NCI-H526 treated with DMSO at 0.1 percent for 48 hours (cell line): ENCODE measurements around the gene CLEC4M.
"Not testable (repeated sequence)": the region's sequence is repeated elsewhere in the genome, so short reads cannot be mapped to it uniquely, and the experiment has no call there.

ENCODE experiments used
- DNase-seq: peaks from one replicate; lab custom pipeline; 2025; lab: John Stamatoyannopoulos, UW

The CLEC4M gene

GRCh38 chr19:7811989-7812388, 48.9 kb downstream of the CLEC4M start:
- no peak for DNase-seq

DNA sequence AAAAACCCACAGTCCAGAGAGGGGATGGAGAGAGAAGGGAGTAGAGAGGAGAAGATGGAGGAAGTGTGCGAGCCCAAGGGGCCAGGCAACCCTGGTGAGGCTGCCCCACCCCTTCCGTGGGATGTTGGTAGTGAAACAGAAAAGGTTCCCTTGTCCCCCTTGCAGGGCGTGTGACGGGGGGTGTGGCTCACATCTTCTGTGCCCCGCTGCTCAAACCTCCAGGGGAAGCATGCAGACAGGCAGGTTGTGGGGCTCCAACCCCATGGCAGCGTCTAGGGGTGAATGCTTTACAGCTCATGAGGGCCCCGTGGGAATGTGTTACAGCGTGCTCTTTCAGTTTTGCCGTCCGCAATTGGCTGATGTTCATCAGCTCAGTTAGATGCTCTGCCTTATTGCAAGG, 52.3 kb downstream of the CLEC4M start:
- no peak for DNase-seq

DNA sequence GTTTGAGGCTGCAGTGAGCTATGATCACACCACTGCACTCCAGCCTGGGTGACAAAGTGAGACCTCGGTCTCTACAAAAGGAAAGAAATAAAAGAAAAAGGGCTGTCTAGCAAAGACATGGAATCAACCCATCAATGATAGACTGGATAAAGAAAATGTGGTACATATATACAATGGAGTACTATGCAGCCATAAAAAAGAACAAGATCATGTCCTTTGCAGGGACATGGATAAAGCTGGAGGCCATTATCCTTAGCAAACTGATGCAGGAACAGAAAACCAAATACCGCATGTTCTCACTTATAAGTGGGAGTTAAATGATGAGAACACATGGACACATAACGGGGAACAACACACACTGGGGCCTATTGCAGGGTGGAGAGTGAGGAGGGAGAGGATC, 53.0 kb downstream of the CLEC4M start:
- DNase-seq: not testable (repeated sequence)

GRCh38 chr19:7817801-7818200, 54.8 kb downstream of the CLEC4M start:
- no peak for DNase-seq

DNA sequence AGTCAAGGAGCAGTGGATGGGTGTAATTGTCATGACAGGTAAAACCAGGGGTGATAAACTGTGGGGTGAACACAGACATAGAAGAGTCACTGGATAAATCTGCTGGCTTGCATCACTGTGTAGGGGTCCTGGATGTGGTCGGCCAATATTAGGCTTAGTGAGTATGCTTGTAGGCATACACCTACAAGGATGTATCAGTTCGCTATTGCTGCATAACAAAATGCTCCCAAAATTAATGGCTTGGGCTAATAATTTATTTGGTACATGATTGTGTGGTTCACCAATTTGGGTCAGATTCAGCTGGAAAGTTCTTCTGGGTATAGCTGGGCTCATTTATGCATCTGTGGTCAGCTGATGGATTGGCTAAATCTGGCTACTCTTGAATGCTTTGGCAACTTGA, 55.8 kb downstream of the CLEC4M start:
- DNase-seq: no peak
